GM13977 (cell line): ENCODE results near the gene CEACAM3.

ENCODE experiments used
- DNase-seq: peaks from one replicate; pipeline ENCODE4 v3.0.0; 2012; ENCODE audit warnings: low spot score
- in situ Hi-C: fragments of 300-500 bp; cut with MboI; formaldehyde crosslinking; loops from one replicate; pipeline ENCODE4 v1.12.0; 2022; ENCODE audit warnings: low sequenced_read_pairs, low pct_unique_long_range_greater_than_20kb, mixed read lengths, inconsistent platforms; ENCODE audit not compliant: unreplicated experiment
- TF ChIP-seq, protein P1 (sequence below): IDR thresholded peaks from 2 replicates; pipeline ENCODE4 v1.5.1; 2012; ENCODE audit warnings: mild to moderate bottlenecking, control low read depth; ENCODE audit not compliant: insufficient read depth; ENCODE audit errors: extremely low read depth, missing control alignments

Gene CEACAM3

GRCh38 chr19:41801792-41802211 is 5.4 kb downstream of the CEACAM3 start:
- in situ Hi-C loops, result no loop called here
- no peak for DNase-seq
- TF ChIP-seq, protein P1, sequence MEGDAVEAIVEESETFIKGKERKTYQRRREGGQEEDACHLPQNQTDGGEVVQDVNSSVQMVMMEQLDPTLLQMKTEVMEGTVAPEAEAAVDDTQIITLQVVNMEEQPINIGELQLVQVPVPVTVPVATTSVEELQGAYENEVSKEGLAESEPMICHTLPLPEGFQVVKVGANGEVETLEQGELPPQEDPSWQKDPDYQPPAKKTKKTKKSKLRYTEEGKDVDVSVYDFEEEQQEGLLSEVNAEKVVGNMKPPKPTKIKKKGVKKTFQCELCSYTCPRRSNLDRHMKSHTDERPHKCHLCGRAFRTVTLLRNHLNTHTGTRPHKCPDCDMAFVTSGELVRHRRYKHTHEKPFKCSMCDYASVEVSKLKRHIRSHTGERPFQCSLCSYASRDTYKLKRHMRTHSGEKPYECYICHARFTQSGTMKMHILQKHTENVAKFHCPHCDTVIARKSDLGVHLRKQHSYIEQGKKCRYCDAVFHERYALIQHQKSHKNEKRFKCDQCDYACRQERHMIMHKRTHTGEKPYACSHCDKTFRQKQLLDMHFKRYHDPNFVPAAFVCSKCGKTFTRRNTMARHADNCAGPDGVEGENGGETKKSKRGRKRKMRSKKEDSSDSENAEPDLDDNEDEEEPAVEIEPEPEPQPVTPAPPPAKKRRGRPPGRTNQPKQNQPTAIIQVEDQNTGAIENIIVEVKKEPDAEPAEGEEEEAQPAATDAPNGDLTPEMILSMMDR, result no peak

DNA sequence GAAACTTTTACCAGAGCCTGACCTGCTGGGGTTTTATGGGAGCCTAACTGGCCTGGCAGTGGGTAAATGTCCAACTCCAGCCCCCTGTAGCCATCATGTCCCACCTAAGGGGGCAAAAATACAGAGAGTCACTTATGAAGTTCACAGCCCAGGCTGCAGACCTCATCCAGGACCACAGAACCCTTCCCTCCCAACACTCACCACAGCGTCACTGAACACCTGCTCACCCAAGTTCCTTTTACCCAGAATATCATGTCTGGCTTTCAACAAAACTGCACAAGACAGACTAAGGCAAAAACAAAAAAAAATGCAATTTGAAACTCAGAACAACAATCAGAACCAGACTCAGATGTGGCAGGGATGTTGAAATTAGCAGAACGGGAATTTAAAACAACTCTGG is 6.4 kb downstream of the CEACAM3 start:
- TF ChIP-seq, protein P1, result no peak
- in situ Hi-C loops, result no loop called here
- no peak for DNase-seq

DNA sequence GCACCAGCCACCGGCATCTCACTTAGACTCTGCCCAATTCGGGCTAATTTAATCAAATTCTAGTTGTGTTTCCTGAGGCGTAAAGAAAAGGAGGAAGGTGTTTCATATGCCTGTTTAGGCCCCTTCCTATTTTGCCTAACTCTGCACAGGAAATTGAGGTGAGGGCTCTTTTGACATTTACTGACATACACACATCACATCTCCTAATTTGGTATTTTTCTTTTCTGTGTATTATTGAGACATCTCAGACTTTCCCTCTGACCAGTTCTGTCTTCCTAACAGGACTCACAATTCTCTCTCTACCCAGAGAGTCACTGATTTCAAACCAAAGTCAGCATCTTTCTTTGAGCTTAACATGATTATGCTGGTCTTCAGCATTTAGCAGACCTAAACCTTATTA is 7.9 kb downstream of the CEACAM3 start:
- in situ Hi-C loops, result no loop called here
- TF ChIP-seq, protein P1, result no peak
- DNase-seq, result no peak

DNA sequence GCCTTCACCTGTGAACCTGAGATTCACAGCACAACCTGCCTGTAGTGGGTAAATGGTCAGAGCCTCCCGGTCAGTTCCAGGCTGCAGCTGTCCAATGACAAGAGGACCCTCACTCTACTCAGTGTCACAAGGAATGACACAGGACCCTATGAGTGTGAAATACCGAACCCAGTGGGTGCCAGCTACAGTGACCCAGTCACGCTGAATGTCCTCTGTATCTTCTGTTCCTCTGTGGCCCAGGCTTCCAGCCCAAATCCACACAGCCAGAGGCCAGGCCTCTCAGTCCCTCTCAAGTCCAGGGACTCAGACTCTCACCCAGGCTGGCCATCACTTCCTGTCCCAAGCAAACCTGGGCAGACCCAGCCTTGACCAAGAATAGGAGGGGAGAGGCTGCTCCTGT is 10.8 kb downstream of the CEACAM3 start:
- in situ Hi-C loops, result no loop called here
- TF ChIP-seq, protein P1, result no peak
- no peak for DNase-seq

GRCh38 chr19:41808663-41809566 is 12.5 kb downstream of the CEACAM3 start:
- TF ChIP-seq, protein P1, result no peak
- no peak for DNase-seq
- in situ Hi-C loops, result no loop called here

- in situ Hi-C loops, result no loop called here
- no peak for DNase-seq
- TF ChIP-seq, protein P1, result no peak
Measured at GRCh38 chr19:41810301-41810700, 13.9 kb downstream of the CEACAM3 start.
